DMS53 (cell line): ENCODE measurements around the gene ARHGAP24.
A peak's percentile ranks its signal among the peaks of the same experiment; 100 is the strongest.
"Not testable (repeated sequence)": the region's sequence is repeated elsewhere in the genome, so short reads cannot be mapped to it uniquely, and the experiment has no call there.

Source experiments
- DNase-seq: peaks from one replicate; lab custom pipeline; 2025; lab: John Stamatoyannopoulos, UW

ARHGAP24 gene

DNA sequence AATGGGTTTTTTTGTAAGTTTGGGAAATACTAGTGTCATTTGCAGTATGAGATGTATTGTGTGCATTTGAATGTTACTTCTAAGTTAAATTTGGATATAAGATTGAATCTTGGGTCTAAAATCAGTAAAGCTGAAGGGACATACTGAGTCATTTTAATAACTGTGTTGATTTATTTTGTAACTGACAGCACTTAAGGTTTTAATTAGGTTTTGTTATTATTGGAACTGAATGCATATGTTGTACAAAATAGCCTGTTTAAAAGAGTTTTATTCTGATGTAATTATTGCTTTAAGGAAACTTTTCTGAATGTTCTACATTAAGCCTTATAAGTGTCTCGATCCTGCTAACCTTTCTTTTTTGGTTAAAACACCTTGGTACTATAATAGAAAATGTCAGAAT is 488.3 kb downstream of the ARHGAP24 start:
- no peak for DNase-seq

- DNase-seq = peak; percentile 23
Measured at GRCh38 chr4:85964298-85964697, 489.3 kb downstream of the ARHGAP24 start.

DNA sequence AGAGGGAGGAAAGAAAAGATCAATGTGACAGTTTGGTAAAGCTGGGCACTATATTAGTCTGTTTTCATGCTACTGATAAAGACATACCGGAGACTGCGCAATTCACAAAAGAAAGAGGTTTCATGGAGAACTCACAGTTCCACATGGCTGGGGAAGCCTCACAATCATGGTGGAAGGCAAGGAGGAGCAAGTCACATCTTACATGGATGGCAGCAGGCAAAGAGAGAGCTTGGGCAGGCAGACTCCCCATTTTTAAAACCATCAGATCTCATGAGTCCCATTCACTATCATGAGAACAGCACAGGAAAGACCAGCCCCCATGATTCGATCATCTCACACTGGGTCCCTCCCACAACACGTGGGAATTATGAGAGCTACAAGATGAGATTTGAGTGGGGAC is 490.1 kb downstream of the ARHGAP24 start:
- DNase-seq = not testable (repeated sequence)

GRCh38 chr4:85965529-85965928 is 490.6 kb downstream of the ARHGAP24 start:
- no peak for DNase-seq

DNA sequence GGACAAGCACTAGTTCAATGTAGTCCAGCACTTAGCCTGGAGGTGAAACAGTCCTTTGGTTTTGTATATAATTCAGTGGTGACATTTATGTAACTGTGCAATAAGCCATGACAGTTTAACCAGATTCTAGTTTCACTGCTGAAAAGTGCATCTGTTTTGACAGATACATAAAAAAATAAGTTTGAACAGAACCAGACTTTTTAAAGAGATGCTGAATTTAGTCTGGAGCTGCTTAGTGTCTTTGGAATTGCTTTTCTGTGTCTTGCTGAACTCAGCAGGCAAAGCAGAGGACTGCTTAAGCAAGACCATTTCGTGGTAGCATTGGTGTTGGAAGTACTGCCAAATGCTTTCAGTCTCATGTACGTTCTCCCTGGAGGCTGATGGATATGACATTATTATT is 491.4 kb downstream of the ARHGAP24 start:
- no peak for DNase-seq

DNA sequence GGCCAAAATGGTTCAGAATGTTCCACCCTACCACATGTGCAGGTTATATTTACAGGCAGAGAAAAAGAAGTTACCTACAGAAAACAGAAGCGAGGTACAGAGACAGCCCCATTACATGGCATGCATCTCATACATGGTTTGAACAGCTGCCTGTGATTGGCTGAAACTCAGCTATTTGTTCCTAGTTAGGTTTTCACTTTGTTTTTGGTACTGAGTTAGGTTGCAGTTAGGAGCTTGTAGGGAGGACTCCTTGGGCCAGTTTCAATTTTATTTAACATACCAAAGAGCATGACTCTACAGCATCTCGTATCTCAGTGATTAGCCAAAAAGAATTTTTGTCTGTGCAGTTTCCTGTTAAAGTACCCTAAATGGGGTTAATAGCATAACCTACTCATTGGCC is 492.9 kb downstream of the ARHGAP24 start:
- DNase-seq = no peak

DNA sequence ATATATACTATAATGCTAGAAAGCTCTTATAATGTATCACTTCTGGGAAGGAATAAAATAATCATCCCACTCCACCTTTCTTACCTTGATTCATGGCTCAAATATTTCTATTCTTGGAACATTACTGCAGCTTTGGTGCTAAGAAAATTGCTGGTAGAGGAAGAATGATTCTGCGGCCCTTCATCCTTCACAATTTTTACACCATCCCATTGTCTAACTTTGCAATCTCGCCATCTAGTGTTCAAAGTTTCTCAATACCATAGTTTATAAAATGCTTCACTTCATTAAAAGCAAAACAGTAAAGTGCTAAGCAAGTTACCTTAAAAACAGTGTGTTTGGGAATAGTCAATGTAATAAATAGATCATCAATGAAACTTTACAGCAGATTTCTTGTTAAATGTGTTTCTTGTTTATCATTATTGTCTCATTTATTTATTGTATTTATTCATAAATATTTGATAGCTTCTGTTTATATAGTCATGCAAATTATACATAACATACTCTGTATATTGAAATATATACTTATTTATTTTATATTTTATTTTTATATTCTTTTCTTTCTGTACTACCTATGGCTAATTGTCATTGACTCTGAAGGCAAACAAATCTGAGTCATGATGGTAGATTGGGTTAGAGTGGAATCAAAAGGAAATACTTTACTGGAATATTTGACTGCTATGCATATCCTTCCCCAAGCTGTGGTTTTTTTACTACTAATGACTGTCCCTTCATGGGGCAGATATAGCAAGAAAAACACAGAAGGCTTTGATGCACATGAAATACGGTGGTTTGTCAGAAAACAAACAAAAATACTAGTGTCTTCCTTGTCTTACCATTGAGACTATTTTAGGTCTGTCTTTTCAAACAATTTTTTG is 494.2 kb downstream of the ARHGAP24 start:
- peak; percentile 59 for DNase-seq

DNA sequence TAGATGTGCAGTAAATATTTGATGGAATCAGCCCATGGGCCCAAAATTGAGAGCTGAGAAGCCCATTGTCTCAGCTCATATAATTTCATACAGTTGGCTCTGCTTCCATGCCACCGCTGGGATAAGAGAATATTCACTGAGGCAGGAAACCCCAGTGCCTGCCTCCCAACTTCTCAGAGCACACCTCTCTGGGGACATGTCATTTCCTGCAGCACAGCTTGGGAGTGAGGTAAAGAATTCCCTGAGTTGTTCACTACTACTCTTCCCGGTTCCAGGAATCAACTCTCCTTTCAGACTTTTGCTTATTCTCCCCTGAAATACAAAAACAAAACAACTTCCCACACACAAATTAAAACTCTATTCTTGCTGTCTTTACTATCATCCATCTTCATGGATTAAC is 495.6 kb downstream of the ARHGAP24 start:
- DNase-seq = no peak

GRCh38 chr4:85979276-85979675 is 504.3 kb downstream of the ARHGAP24 start:
- no peak for DNase-seq

DNA sequence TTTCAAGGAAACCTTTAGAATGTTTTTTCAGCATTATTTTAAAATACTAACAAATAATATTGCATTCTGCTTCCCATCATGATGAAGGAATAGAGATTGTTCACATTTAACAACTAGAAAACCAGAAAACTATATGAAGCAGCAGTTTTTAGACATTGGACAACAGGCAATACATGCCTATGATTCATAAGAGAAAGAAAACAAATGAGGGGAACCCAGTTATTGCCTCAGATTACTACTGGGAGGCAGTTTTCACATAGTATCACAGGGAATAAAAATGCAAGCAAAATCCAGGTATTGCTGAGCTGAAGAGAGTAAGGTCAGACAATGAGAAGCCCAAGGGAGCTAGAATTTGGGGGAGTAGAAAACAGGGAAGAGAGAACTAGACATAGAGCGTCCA is 511.3 kb downstream of the ARHGAP24 start:
- DNase-seq = no peak

- DNase-seq = no peak
Measured at GRCh38 chr4:85993641-85994040, 518.7 kb downstream of the ARHGAP24 start.

DNA sequence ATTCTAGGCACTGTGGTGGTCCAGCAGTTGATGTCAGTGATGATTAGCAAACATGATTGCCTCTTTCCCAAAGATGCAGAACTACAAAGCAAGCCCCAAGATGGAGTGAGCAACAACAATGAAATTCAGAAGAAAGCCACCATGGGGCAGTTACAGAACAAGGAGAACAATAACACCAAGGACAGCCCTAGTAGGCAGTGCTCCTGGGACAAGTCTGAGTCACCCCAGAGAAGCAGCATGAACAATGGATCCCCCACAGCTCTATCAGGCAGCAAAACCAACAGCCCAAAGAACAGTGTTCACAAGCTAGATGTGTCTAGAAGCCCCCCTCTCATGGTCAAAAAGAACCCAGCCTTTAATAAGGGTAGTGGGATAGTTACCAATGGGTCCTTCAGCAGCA is 519.6 kb downstream of the ARHGAP24 start:
- no peak for DNase-seq

DNA sequence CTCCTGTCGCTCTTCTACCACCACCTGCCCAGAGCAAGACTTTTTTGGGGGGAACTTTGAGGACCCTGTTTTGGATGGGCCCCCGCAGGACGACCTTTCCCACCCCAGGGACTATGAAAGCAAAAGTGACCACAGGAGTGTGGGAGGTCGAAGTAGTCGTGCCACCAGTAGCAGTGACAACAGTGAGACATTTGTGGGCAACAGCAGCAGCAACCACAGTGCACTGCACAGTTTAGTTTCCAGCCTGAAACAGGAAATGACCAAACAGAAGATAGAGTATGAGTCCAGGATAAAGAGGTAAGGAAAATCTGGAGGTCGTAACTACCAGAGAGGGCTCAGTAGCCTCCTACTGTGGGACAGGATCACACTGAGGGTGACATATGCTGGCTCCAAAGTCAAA is 520.4 kb downstream of the ARHGAP24 start:
- DNase-seq = no peak

DNA sequence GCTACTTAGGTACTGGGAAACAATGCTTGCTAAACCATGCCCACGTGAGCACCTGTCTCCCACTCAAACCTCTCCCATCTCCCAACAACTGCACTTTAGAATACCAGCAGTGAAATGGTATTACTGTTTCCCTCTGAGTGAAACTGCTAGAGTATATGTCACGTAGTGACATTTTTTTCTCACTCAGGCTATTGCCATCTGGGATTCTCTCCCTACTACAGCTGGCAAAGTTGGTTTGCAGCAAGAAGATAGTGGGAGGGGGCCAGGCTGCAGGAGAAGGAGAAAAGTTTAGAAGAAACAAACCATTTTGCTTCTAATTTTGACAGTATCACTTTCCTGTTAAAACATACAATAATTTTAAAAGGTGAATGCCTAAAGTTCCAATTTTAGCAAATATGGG is 526.6 kb downstream of the ARHGAP24 start:
- DNase-seq = no peak

DNA sequence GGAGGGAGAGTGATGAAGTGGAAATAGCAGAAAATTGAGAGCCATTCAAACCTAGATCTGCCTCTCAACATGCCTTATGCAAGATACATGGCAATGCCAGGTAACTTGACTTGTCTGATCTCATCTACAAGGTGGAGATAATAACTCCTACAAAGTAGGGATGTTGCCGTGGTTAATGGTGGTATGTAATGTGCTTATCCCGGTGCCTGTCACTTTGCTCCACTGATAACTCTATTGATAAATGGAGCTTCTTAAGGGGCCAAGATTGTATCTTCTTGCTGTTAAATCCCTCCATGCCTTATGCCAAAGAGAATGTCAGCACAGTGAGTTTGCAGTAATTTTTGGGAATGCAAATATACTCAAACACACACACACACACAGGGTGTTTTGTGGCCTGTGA is 529.1 kb downstream of the ARHGAP24 start:
- DNase-seq = no peak

- DNase-seq = no peak
Measured at GRCh38 chr4:86006057-86006456, 531.1 kb downstream of the ARHGAP24 start.

DNA sequence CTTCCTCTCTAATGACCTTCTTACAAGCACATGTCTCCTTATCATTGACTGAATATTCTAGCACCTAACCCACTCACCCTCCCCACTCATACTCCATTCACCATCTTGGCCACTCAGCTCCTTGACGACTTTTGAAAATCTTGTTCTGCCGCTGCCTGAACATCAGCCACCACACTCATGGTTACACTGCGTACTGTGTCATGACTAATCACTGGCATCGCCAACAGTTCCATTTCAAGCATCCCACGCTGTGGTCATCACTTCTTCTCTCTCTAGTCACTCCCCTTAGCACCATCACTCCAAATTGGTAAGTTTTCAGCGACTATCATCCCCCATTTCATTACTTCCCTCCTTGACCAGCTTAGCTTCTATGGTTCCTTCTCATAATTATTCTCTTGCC is 532.1 kb downstream of the ARHGAP24 start:
- DNase-seq = no peak

DNA sequence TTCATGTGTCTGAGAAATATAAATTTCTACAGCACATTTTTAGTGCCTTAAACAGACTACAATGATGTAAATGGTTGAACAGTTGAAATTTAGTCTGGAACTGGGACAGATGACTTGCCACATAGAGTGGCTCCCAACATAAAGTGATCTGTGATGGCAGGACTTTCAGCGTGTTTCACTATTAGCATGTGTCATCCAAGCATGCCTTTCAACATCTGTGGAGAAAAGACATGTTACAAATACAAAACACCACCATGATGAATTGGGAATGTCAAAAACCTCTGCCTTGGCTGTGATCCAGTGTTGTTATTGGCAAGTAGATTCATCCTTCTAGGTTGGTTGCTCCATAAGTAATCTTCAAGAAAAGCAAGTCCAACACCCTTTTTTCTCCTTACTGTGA is 536.2 kb downstream of the ARHGAP24 start:
- no peak for DNase-seq

DNA sequence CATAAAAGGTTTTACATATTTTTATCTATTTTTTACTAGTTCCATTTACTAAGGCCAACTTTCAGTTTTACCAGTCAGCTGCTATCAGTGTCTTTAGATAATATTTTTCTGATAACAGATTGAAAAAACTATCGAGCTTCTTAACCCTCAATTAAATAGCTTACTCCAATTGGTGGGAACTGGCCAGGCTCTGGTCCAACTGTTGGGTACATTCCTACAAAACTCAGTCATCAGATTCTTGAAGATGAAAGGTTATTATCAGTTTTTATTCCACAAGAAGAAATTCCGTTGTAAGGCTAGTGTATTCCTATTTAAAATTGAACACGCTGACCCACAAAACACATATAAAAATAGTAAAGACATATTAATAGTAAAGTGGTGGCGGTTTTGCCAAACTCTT is 538.7 kb downstream of the ARHGAP24 start:
- no peak for DNase-seq

DNA sequence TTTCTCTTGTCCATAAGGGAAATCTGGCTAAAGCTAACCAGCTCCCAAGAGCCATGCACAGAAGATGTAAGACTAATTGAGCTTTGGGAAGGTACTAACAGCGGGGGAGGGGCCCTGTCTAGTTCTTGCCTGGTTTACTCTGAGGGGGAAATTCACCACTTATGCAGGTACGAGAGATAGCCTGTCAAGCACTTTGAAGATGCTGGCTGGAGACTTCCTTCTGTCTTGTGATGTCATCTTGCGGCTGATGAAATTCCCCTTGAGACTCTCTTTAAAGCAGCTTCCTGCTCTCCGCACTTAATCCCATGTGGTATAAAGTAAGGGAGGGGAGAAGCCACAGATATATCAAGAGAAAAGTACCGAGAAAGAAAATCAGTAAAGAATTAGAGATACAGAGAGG is 539.6 kb downstream of the ARHGAP24 start:
- no peak for DNase-seq

GRCh38 chr4:86015412-86016350 is 540.7 kb downstream of the ARHGAP24 start:
- no peak for DNase-seq

GRCh38 chr4:86019362-86019761 is 544.4 kb downstream of the ARHGAP24 start:
- DNase-seq = no peak

- no peak for DNase-seq
Measured at GRCh38 chr4:86019906-86020305, 545.0 kb downstream of the ARHGAP24 start.
